ENCODE measurements around the gene KLHL17.

DNA sequence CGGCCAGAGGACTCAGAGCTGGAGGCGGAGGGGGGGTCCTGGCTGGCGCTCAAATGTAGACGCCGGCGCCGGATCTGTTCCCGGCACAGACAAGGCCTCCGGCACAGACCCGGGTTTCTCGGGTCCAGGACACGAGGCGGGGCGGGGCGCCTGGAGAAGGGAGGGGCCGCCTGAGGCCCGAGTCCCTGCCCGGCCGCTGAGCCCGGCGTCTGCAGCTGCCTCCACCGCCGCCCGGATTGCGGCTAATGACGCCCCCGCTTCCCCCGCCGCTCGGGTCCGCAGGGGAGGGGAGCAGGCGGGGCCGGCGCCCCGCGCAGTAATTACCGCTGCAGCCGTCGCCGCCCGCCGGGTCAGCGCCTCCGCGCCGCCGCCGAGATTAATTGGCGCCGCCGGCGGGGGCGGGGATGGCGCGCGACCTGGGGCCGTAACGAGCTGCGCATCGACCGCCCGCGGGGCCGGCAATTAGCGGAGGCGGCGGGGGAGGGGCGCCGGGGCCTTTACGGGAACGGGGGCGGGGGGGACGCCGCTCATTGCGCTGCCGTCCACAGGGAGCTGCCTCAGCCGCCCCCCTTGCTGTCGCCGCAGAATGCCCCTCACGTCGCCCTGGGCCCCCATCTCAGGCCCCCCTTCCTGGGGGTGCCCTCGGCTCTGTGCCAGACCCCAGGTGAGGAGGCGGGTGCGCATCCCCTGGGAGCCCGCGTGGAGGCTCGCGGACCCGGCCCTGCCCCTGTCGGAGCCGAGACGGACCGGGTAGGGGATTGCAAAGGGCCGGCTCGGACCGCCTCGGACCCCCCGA, 18.6 kb upstream of the KLHL17 start:
- TF ChIP-seq ZKSCAN1 (IDR thresholded peaks at IDR 0.05; ENCODE audit: low read depth, low read length) (no peak), HDAC8 (tag; IDR thresholded peaks at IDR 0.05) (no peak)
